ENCODE data around the gene RRAS.

RRAS gene

GRCh38 chr19:49684251-49684982 is 44.5 kb upstream of the RRAS start:
- no peak for DNase-seq

GRCh38 chr19:49683814-49684250 is 43.9 kb upstream of the RRAS start:
- H3K4me1 ChIP-seq (ENCODE audit: control insufficient read depth, insufficient read depth, low read length, poor library complexity, severe bottlenecking): peaks cover 16% of the 10 kb centered on the region
- DNase-seq: no peak
- H3K9me3 ChIP-seq (ENCODE audit: control insufficient read depth, low read length): no peaks in the 10 kb centered on the region
- no peaks in the 10 kb centered on the region for H3K27me3 ChIP-seq (replicated peaks; ENCODE audit: control insufficient read depth, insufficient read depth, low read length, poor library complexity, severe bottlenecking)
- no peak overlapping the region for H3K27ac ChIP-seq (ENCODE audit: insufficient read depth, low read length, poor library complexity, severe bottlenecking)
- no peak overlapping the region for H3K4me3 ChIP-seq (ENCODE audit: insufficient read depth, low read depth, low read length, poor library complexity, severe bottlenecking)
- H3K36me3 ChIP-seq (ENCODE audit: control insufficient read depth, insufficient read depth, low read length): peaks cover 54% of the 10 kb centered on the region

More at GRCh38 chr19:49684251-49684982, 44.5 kb upstream of the RRAS start:
- H3K36me3 ChIP-seq (ENCODE audit: control insufficient read depth, insufficient read depth, low read length): peaks cover 54% of the 10 kb centered on the region
- H3K4me3 ChIP-seq (ENCODE audit: insufficient read depth, low read depth, low read length, poor library complexity, severe bottlenecking): no peak overlapping the region
- peaks cover 16% of the 10 kb centered on the region for H3K4me1 ChIP-seq (ENCODE audit: control insufficient read depth, insufficient read depth, low read length, poor library complexity, severe bottlenecking)
- H3K27me3 ChIP-seq (replicated peaks; ENCODE audit: control insufficient read depth, insufficient read depth, low read length, poor library complexity, severe bottlenecking): no peaks in the 10 kb centered on the region
- no peaks in the 10 kb centered on the region for H3K9me3 ChIP-seq (ENCODE audit: control insufficient read depth, low read length)
- H3K27ac ChIP-seq (ENCODE audit: insufficient read depth, low read length, poor library complexity, severe bottlenecking): no peak overlapping the region

DNA sequence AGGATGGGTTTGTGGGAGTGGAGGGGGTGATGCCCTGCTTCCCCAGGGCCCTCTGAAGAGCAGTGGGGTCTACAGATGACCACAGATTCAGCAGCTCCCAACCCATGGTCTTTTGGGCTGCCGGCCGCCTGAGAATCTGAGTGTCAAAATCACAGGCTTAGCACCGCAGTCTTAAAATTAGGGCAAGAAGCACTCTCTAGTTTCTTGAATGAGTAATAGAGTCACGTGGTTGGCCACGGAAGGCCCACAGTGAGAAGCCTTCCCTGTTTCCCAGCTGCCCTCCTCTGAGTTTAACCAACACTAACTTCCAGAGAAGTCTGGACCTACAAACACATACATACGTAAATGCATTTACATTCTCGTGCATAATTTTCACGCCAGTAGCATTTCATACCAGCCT is 42.3 kb upstream of the RRAS start:
- Histone ChIP-seq H3K9me3 (ENCODE audit: control insufficient read depth, low read length) (no peaks in the 10 kb centered on the region), H3K4me1 (ENCODE audit: control insufficient read depth, insufficient read depth, low read length, poor library complexity, severe bottlenecking) (peaks cover 28% of the 10 kb centered on the region), H3K27me3 (replicated peaks; ENCODE audit: control insufficient read depth, insufficient read depth, low read length, poor library complexity, severe bottlenecking) (no peaks in the 10 kb centered on the region), H3K27ac (ENCODE audit: insufficient read depth, low read length, poor library complexity, severe bottlenecking) (no peak overlapping the region), H3K4me3 (ENCODE audit: insufficient read depth, low read depth, low read length, poor library complexity, severe bottlenecking) (no peak overlapping the region), H3K36me3 (ENCODE audit: control insufficient read depth, insufficient read depth, low read length) (peaks cover 49% of the 10 kb centered on the region)
- DNase-seq: no peak

DNA sequence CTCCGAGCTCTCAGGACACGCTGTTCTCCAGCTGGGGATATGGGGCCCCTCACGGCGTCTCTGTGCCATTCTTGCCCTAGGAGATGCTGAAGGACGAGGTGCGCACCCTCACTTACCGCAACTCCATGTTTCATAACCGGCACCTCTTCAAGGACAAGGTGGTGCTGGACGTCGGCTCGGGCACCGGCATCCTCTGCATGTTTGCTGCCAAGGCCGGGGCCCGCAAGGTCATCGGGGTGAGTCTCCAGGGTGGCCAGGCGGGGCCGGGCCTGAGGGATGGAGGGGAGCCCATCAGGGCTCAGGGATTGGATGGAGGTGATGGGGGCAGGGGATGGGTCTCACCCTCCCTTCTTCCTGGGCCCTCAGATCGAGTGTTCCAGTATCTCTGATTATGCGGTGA is 41.9 kb upstream of the RRAS start:
- Histone ChIP-seq H3K9me3 (ENCODE audit: control insufficient read depth, low read length) (no peaks in the 10 kb centered on the region), H3K36me3 (ENCODE audit: control insufficient read depth, insufficient read depth, low read length) (peaks cover 45% of the 10 kb centered on the region), H3K27me3 (replicated peaks; ENCODE audit: control insufficient read depth, insufficient read depth, low read length, poor library complexity, severe bottlenecking) (no peaks in the 10 kb centered on the region), H3K4me3 (ENCODE audit: insufficient read depth, low read depth, low read length, poor library complexity, severe bottlenecking) (no peak overlapping the region), H3K27ac (ENCODE audit: insufficient read depth, low read length, poor library complexity, severe bottlenecking) (no peak overlapping the region), H3K4me1 (ENCODE audit: control insufficient read depth, insufficient read depth, low read length, poor library complexity, severe bottlenecking) (peaks cover 28% of the 10 kb centered on the region)
- DNase-seq: no peak

DNA sequence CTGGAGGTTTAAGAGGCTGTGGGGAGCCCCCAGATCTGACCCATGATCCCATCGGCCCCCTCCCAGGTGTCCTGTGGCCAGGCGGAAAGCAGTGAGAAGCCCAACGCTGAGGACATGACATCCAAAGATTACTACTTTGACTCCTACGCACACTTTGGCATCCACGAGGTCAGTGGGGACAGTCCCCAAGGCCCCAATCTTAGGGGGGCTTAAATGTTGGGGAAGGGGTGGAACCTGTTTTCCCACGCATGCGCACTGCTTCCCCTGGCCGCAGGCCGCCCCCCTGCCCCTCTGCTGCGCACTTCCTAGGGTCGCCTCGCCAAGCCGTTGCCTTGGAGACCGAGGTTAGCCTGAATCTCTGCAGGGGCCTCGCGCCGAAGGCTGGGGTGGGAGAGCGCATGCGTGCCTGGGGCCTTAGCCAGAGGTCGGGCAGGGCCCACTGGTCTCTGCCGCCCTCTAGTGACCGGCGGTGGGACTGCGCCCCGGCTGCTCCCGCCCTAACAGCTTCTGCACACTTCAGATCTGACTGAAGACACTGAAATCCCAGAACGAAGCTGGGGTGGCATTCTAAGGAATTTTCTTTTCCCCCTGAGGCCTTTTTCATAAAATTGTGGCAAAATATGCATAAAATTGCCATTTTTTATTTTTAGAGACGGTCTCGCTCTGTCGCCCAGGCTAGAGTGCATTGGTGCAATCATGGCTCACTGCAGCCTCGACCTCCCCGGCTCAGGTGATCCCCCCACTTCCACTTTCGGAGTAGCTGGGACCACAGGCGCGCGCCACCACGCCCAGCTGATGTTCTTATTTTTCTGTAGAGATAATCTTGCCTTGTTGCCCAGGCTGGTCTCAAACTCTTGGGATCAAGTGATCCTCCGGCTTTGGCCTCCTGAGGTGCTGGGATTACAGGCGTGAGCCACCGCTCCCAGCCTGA is 40.7 kb upstream of the RRAS start:
- peaks cover 28% of the 10 kb centered on the region for H3K4me1 ChIP-seq (ENCODE audit: control insufficient read depth, insufficient read depth, low read length, poor library complexity, severe bottlenecking)
- DNase-seq: peak; percentile 82 to 88 (median 84)
- H3K27me3 ChIP-seq (replicated peaks; ENCODE audit: control insufficient read depth, insufficient read depth, low read length, poor library complexity, severe bottlenecking): no peaks in the 10 kb centered on the region
- peaks cover 37% of the 10 kb centered on the region for H3K36me3 ChIP-seq (ENCODE audit: control insufficient read depth, insufficient read depth, low read length)
- peak overlapping the region; percentile 60 for H3K27ac ChIP-seq (ENCODE audit: insufficient read depth, low read length, poor library complexity, severe bottlenecking)
- H3K4me3 ChIP-seq (ENCODE audit: insufficient read depth, low read depth, low read length, poor library complexity, severe bottlenecking): peak overlapping the region; percentile 13
- H3K9me3 ChIP-seq (ENCODE audit: control insufficient read depth, low read length): no peaks in the 10 kb centered on the region

- no peaks in the 10 kb centered on the region for H3K9me3 ChIP-seq (ENCODE audit: control insufficient read depth, low read length)
- H3K27me3 ChIP-seq (replicated peaks; ENCODE audit: control insufficient read depth, insufficient read depth, low read length, poor library complexity, severe bottlenecking): no peaks in the 10 kb centered on the region
- H3K27ac ChIP-seq (ENCODE audit: insufficient read depth, low read length, poor library complexity, severe bottlenecking): peak overlapping the region; percentile 60
- no peak overlapping the region for H3K4me3 ChIP-seq (ENCODE audit: insufficient read depth, low read depth, low read length, poor library complexity, severe bottlenecking)
- H3K4me1 ChIP-seq (ENCODE audit: control insufficient read depth, insufficient read depth, low read length, poor library complexity, severe bottlenecking): peaks cover 28% of the 10 kb centered on the region
- DNase-seq: no peak
- peaks cover 29% of the 10 kb centered on the region for H3K36me3 ChIP-seq (ENCODE audit: control insufficient read depth, insufficient read depth, low read length)
Observed at GRCh38 chr19:49679771-49680413, 39.9 kb upstream of the RRAS start.

GRCh38 chr19:49678985-49679770 is 39.2 kb upstream of the RRAS start:
- no peak overlapping the region for H3K4me3 ChIP-seq (ENCODE audit: insufficient read depth, low read depth, low read length, poor library complexity, severe bottlenecking)
- H3K4me1 ChIP-seq (ENCODE audit: control insufficient read depth, insufficient read depth, low read length, poor library complexity, severe bottlenecking): peaks cover 28% of the 10 kb centered on the region
- peaks cover 23% of the 10 kb centered on the region for H3K36me3 ChIP-seq (ENCODE audit: control insufficient read depth, insufficient read depth, low read length)
- H3K27ac ChIP-seq (ENCODE audit: insufficient read depth, low read length, poor library complexity, severe bottlenecking): peak overlapping the region; percentile 60
- H3K9me3 ChIP-seq (ENCODE audit: control insufficient read depth, low read length): no peaks in the 10 kb centered on the region
- no peaks in the 10 kb centered on the region for H3K27me3 ChIP-seq (replicated peaks; ENCODE audit: control insufficient read depth, insufficient read depth, low read length, poor library complexity, severe bottlenecking)
- no peak for DNase-seq

- Histone ChIP-seq H3K4me1 (ENCODE audit: control insufficient read depth, insufficient read depth, low read length, poor library complexity, severe bottlenecking) (peaks cover 28% of the 10 kb centered on the region), H3K9me3 (ENCODE audit: control insufficient read depth, low read length) (no peaks in the 10 kb centered on the region), H3K27ac (ENCODE audit: insufficient read depth, low read length, poor library complexity, severe bottlenecking) (peak overlapping the region; percentile 98), H3K4me3 (ENCODE audit: insufficient read depth, low read depth, low read length, poor library complexity, severe bottlenecking) (peak overlapping the region; percentile 82), H3K27me3 (replicated peaks; ENCODE audit: control insufficient read depth, insufficient read depth, low read length, poor library complexity, severe bottlenecking) (no peaks in the 10 kb centered on the region), H3K36me3 (ENCODE audit: control insufficient read depth, insufficient read depth, low read length) (peaks cover 13% of the 10 kb centered on the region)
- peak; percentile 68 to 78 (median 69) for DNase-seq
Observed at GRCh38 chr19:49677901-49678674, 38.1 kb upstream of the RRAS start.
